TTC549 (cell line): ENCODE measurements around the gene HOXA13.

ENCODE experiments used
- FAIRE-seq: peaks from 2 replicates; lab custom pipeline; 2012; peaks lifted over from hg19 to GRCh38; lab: Jason Lieb, UNC

HOXA13 gene

DNA sequence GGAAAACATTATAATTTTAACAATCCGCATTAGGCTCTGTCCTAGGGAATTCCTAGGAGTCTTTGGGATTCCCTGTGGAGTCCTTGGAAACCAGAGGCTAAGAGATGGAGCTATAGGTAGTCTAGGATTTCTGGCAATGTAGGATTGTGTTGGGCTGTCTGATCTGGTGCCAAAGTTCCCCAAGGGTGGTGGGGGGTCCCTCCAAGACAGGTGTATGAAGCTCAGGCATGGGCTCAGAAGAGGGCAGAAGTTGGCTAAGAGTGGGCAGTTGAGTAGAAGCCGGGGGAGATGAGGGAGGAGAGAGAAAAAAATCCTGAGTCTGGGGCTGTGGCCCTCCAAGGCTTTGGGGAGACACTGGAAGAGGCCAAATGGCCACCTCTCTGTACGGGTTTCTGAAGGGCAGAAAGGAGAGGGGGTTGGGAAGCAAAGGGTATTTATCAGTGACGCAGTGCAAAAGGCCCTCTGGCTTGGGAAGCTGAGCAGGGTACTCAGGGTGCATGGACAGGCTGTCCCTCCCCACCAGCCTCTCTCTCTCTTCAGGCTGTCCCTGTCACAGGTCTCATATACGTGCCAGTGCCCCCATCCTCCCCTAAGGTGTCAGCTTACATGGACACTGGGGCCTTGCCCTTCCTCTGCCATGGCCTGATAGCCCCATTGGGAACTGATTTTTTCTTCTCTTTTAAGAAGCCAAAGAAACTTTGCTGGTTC lies 53.2 kb downstream of the HOXA13 start:
- no peak for FAIRE-seq

DNA sequence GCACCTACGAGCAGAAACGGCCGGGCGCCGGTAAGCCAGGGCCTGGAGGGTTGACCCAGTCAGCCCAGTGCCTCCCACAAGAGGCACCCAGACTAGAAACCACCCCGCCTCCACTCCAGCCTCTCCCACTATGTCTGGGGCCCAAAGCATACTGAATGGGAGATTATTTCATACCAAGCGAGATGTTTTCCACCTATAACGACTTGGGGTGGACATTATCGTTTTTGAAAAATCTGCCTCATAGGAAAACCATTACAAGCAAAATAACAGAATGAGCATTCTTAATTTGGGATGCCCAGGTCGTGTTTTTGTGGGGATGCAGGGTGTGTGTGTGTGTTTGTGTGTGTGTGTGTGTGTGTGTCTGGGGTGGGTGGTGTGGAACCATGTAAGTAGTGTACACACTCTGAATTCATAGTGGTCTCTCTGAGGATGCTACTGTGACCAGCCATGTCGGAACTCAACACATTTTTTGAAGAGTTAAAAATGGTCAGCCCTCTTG lies 53.9 kb downstream of the HOXA13 start:
- no peak for FAIRE-seq

DNA sequence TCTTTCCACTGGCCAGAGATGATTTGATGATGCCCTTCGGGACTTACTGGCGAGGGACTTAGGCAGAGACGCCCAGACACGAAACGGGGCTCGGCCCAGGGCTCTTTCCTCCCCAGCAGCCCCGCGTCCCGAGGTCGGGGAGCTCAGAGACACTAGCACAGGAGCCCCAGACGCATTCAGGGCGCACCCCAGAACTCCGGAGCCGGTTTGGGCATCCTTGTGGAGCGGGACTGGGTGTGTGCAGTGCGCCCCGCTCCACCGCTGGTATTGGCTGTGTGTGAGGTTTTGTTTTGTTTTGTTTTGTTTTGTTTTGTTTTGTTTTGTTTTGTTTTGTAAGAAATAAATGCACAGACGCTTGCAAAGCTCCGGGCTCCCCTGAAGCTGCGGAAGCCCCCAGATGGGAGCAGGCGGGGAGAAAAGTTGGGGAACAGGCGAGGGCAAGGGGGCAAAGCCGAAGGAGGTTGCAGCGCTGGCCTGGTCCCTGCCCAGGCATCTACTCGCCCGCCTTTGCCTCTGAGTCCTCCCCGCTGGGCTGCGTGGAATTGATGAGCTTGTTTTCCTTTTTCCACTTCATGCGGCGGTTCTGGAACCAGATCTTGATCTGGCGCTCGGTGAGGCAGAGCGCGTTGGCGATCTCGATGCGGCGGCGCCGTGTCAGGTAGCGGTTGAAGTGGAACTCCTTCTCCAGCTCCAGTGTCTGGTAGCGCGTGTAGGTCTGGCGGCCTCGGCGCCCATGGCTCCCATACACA lies 54.6 kb downstream of the HOXA13 start:
- FAIRE-seq = no peak

DNA sequence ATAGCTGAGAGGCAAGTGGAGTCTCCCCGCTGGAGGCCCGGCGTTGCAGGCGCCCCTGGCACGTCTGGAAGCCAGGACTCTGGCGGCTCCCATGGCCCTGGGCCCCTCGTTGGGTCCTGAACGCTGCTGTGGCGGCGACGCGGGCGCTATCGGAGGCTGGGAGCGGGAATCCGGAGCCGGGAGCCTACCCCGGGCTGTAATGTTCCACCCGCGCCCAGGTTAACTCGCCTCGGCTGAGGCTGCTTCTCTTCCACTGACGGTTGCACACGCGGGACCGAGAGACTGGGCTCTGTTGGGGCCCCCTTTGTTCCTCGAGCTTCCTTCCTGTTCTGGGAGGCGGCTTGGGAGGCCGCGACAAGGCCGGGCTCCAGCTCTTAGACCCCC lies 55.1 kb downstream of the HOXA13 start:
- FAIRE-seq = no peak
